A549 (cell line): ENCODE results near the gene HIVEP1. TPM values are rescaled to one million over a fixed set of nuclear protein-coding genes. Genes with fewer than 3 reads are reported as not detected.

Experiments
- ATAC-seq, 2 experiments: fragments of 200-7000 bp in 1 of 2; fragments of >200 bp in 1 of 2; cut with Nextera tagmentation in 1 of 2; cut with Tn5 transposase in 1 of 2; 3 replicates each; pipeline versions ENCODE4 v1.8.0 to v1.9.1; 2018 to 2020; ENCODE audit warnings: mild to moderate bottlenecking in 1 of 2, moderate library complexity in 1 of 2
- CTCF ChIA-PET: fragments of 300-600 bp; sonication (Branson Sonifier 250); formaldehyde crosslinking; extraction: SDS; loops from one replicate; lab custom pipeline; 2021; ENCODE audit warnings: antibody characterized with exemption, inconsistent platforms; lab: Yijun Ruan, JAX
- POLR2A ChIA-PET: fragments of 350-600 bp; formaldehyde crosslinking; extraction: SDS; loops from one replicate; lab custom pipeline; 2021; ENCODE audit warnings: antibody characterized with exemption, inconsistent platforms; lab: Yijun Ruan, JAX
- DNase-seq, 2 experiments: peaks; one replicate each; pipeline versions ENCODE4 v3.0.0 to v3.0.0-alpha.2; 2011 to 2016; ENCODE audit warnings: low read depth in 1 of 2, low spot score in 1 of 2
- FAIRE-seq: peaks from 2 replicates; lab custom pipeline; 2011; peaks lifted over from hg19 to GRCh38; lab: Jason Lieb, UNC
- H3K27ac ChIP-seq, 2 experiments: fragments of >200 bp; sonication (Bioruptor Twin); formaldehyde crosslinking; 3 replicates each; pipeline ENCODE4 v1.5.1; 2016 to 2017
- H3K4me1 ChIP-seq: fragments of >200 bp; sonication (Bioruptor Twin); formaldehyde crosslinking; 3 replicates; pipeline ENCODE4 v1.6.1; 2016
- H3K4me2 ChIP-seq: fragments of >200 bp; sonication (Bioruptor Twin); formaldehyde crosslinking; 3 replicates; pipeline ENCODE4 v1.6.1; 2016
- H3K4me3 ChIP-seq: fragments of >200 bp; sonication (Bioruptor Twin); formaldehyde crosslinking; 3 replicates; pipeline ENCODE4 v1.5.1; 2016
- H3K9me3 ChIP-seq: fragments of >200 bp; sonication (Bioruptor Twin); formaldehyde crosslinking; 3 replicates; pipeline ENCODE4 v1.6.1; 2016
- BCL3 ChIP-seq: fragments of >200 bp; sonication (Bioruptor Twin); formaldehyde crosslinking; IDR thresholded peaks from 3 replicates; pipeline ENCODE4 v1.6.1; 2016
- CBX2 ChIP-seq: fragments of 200-600 bp; sonication (generic); IDR thresholded peaks from 2 replicates; pipeline ENCODE4 v1.6.1; 2016; ENCODE audit warnings: low read depth, mild to moderate bottlenecking, borderline replicate concordance
- CBX8 ChIP-seq: fragments of 200-600 bp; sonication (generic); IDR thresholded peaks from 2 replicates; pipeline ENCODE4 v1.6.1; 2016
- CEBPB ChIP-seq, 2 experiments: fragments of >200 bp in 1 of 2; sonication (Bioruptor Twin) in 1 of 2; formaldehyde crosslinking in 1 of 2; IDR thresholded peaks; 2 replicates each; pipeline ENCODE4 v1.6.1; 2012 to 2016
- CTCF ChIP-seq: fragments of >200 bp; sonication (Bioruptor Twin); formaldehyde crosslinking; IDR thresholded peaks from 3 replicates; pipeline ENCODE4 v1.5.1; 2016
- EHMT2 ChIP-seq: fragments of 200-600 bp; sonication (generic); IDR thresholded peaks from 2 replicates; pipeline ENCODE4 v1.6.1; 2016; ENCODE audit warnings: antibody characterized with exemption, low read depth, mild to moderate bottlenecking, moderate library complexity
- ELK1 ChIP-seq: fragments of 150-350 bp; IDR thresholded peaks from 2 replicates; pipeline ENCODE4 v1.6.1; 2014; ENCODE audit warnings: low read depth, mild to moderate bottlenecking, low read length
- ESRRA ChIP-seq: fragments of 150-350 bp; IDR thresholded peaks from 2 replicates; pipeline ENCODE4 v1.6.1; 2014; ENCODE audit warnings: mild to moderate bottlenecking, low read length, borderline replicate concordance
- FOSB ChIP-seq: fragments of 250-450 bp; sonication (Bioruptor Pico); IDR thresholded peaks from 2 replicates; pipeline ENCODE4 v1.5.0; 2020; ENCODE audit warnings: mild to moderate bottlenecking, moderate library complexity
- HEYL ChIP-seq: fragments of 250-450 bp; sonication (Bioruptor Pico); IDR thresholded peaks from 2 replicates; pipeline ENCODE4 v1.8.0; 2021; ENCODE audit warnings: mild to moderate bottlenecking, moderate library complexity
- HOXB13 ChIP-seq: fragments of 250-450 bp; sonication (Bioruptor Pico); IDR thresholded peaks from 2 replicates; pipeline ENCODE4 v1.5.0; 2020; ENCODE audit warnings: low read depth, mild to moderate bottlenecking, moderate library complexity
- HOXB5 ChIP-seq: fragments of 250-450 bp; sonication (Bioruptor Pico); IDR thresholded peaks from 2 replicates; pipeline ENCODE4 v1.5.0; 2020; ENCODE audit warnings: mild to moderate bottlenecking, moderate library complexity
- JUN ChIP-seq, 2 experiments: fragments of >200 bp; sonication (Bioruptor Twin); formaldehyde crosslinking; IDR thresholded peaks; 2 replicates in 1 of 2; 3 replicates in 1 of 2; pipeline ENCODE4 v1.6.1; 2016 to 2017
- MAZ ChIP-seq: fragments of 150-350 bp; IDR thresholded peaks from 2 replicates; pipeline ENCODE4 v1.6.1; 2014; ENCODE audit warnings: antibody characterized with exemption, low read depth, low read length, borderline replicate concordance
- NPAS2 ChIP-seq: fragments of 250-450 bp; sonication (Bioruptor Pico); IDR thresholded peaks from 2 replicates; pipeline ENCODE4 v1.8.0; 2022; ENCODE audit warnings: mild to moderate bottlenecking, moderate library complexity, borderline replicate concordance
- REST ChIP-seq: fragments of 200-600 bp; sonication (generic); IDR thresholded peaks from 2 replicates; pipeline ENCODE4 v1.6.1; 2016; ENCODE audit warnings: antibody characterized with exemption, mild to moderate bottlenecking, moderate library complexity
- RNF2 ChIP-seq: fragments of 200-600 bp; sonication (generic); IDR thresholded peaks from 2 replicates; pipeline ENCODE4 v1.6.1; 2016; ENCODE audit warnings: low read depth, mild to moderate bottlenecking, antibody characterized with exemption, moderate library complexity, borderline replicate concordance
- SMC3 ChIP-seq: fragments of >200 bp; sonication (Bioruptor Twin); formaldehyde crosslinking; IDR thresholded peaks from 3 replicates; pipeline ENCODE4 v1.6.1; 2018; ENCODE audit warnings: inconsistent platforms
- ZC3H11A ChIP-seq: fragments of 450-650 bp; IDR thresholded peaks from 2 replicates; pipeline ENCODE4 v1.6.1; 2014; ENCODE audit warnings: antibody characterized with exemption, mild to moderate bottlenecking
- ZNF302 ChIP-seq: fragments of 250-450 bp; sonication (Bioruptor Pico); IDR thresholded peaks from 2 replicates; pipeline ENCODE4 v1.9.0; 2021; ENCODE audit warnings: inconsistent platforms, mild to moderate bottlenecking, moderate library complexity
- WGBS: methylation state at CpG from one replicate; pipeline ENCODE4 v1.1.6; 2017; ENCODE audit errors: missing lambda C conversion rate; 5-methylcytosine and 5-hydroxymethylcytosine counted together
- polyA plus RNA-seq, 4 experiments: library from polyadenylated mRNA; depleted of rRNA in 3 of 4; stranded (reverse); fragments of >200 nt; fragmentation: RNase III in 1 of 4; extraction: RNeasy Plus Mini Kit Qiagen cat#74134 plus additional on column Dnase treatment in 1 of 4; gene quantifications; 2 replicates in 3 of 4; 3 replicates in 1 of 4; pipeline ENCODE4 v1.2.3, GENCODE V29; 2011 to 2017

The HIVEP1 gene
- polyA plus RNA-seq, 2 of the 4 experiments (the other 2 are of a cell fraction), result 5.8 to 10.5 TPM

- no peak overlapping the region for H3K4me3 ChIP-seq
- DNase-seq, result no peak
- H3K27ac ChIP-seq, result no peak overlapping the region
- POLR2A ChIA-PET, result no interaction called here
- CTCF ChIA-PET, result interaction anchor here (1.2 kb wide), 1 partner anchor 50 kb away, joined by 3 read pairs; no protein-coding TSS in a partner anchor
- 82% methylated on average over 6 of the region's 6 CpGs for WGBS
- no peak overlapping the region for H3K4me2 ChIP-seq
- TF ChIP-seq EHMT2, result no peak
- no peak for TF ChIP-seq CTCF
- TF ChIP-seq JUN (IDR thresholded peaks at IDR 0.05), result no peak
- no peak for TF ChIP-seq ZNF302 (CRISPR knock-in tag)
- no peak for TF ChIP-seq HEYL (CRISPR knock-in tag)
- no peak for TF ChIP-seq ELK1
- no peak for TF ChIP-seq CBX8
- no peak for TF ChIP-seq FOSB (CRISPR knock-in tag)
- no peak for TF ChIP-seq SMC3
- TF ChIP-seq ESRRA, result no peak
- TF ChIP-seq, all 56 proteins: peak for 0
- Histone ChIP-seq H3K9me3 (no peaks in the 10 kb centered on the region), H3K4me1 (no peaks in the 10 kb centered on the region)
- FAIRE-seq (no peak), ATAC-seq (no peak)
Measured at GRCh38 chr6:12196326-12196936, 184.3 kb downstream of the HIVEP1 start.

GRCh38 chr6:12198851-12199250, 186.7 kb downstream of the HIVEP1 start:
- TF ChIP-seq REST (no peak), FOSB (CRISPR knock-in tag) (no peak)
- DNase-seq (no peak), FAIRE-seq (no peak), ATAC-seq (no peak)
- Histone ChIP-seq H3K9me3 (no peaks in the 10 kb centered on the region), H3K4me1 (peaks cover 11% of the 10 kb centered on the region; the same call in 2 of the 3 replicates), H3K27ac (no peak overlapping the region), H3K4me2 (no peak overlapping the region), H3K4me3 (no peak overlapping the region)
- CTCF ChIA-PET, result no interaction called here
- POLR2A ChIA-PET, result no interaction called here
- 91% methylated on average over 3 of the region's 3 CpGs for WGBS

GRCh38 chr6:12200015-12200564, 188.0 kb downstream of the HIVEP1 start:
- Histone ChIP-seq H3K4me3 (no peak overlapping the region), H3K4me2 (no peak overlapping the region), H3K9me3 (no peaks in the 10 kb centered on the region), H3K27ac (no peak overlapping the region), H3K4me1 (peaks cover 11% of the 10 kb centered on the region; the same call in 2 of the 3 replicates)
- no peak for DNase-seq
- 98% methylated on average over 3 of the region's 3 CpGs for WGBS
- ChIA-PET CTCF (interaction anchor here (1.2 kb wide), 1 partner anchor 406 kb away, joined by 4 read pairs; no protein-coding TSS in a partner anchor), POLR2A (no interaction called here)
- no peak for ATAC-seq
- no peak for FAIRE-seq
- no peak for TF ChIP-seq ZNF302 (CRISPR knock-in tag)
- no peak for TF ChIP-seq CBX8
- TF ChIP-seq CBX2, result no peak
- no peak for TF ChIP-seq BCL3
- no peak for TF ChIP-seq HOXB5 (CRISPR knock-in tag)
- TF ChIP-seq ZC3H11A, result no peak
- no peak for TF ChIP-seq JUN (IDR thresholded peaks at IDR 0.05)
- no peak for TF ChIP-seq CTCF
- TF ChIP-seq HOXB13 (CRISPR knock-in tag), result no peak
- no peak for TF ChIP-seq CEBPB (IDR thresholded peaks at IDR 0.05)
- no peak for TF ChIP-seq NPAS2 (CRISPR knock-in tag)
- TF ChIP-seq MAZ, result no peak
- TF ChIP-seq RNF2, result no peak
- no peak for TF ChIP-seq SMC3
